Sigmoid colon (tissue), 4 donors: ENCODE results near the gene EBF4.

Source experiments
- EP300 ChIP-seq, 4 donors: sonication (generic); formaldehyde crosslinking; IDR thresholded peaks; one replicate each; pipeline ENCODE4 v1.6.1; 2017; ENCODE audit warnings: antibody characterized with exemption in 4 of 4
- POLR2A ChIP-seq, 2 donors: fragments of 450-650 bp; IDR thresholded peaks; one replicate each; pipeline ENCODE4 v1.6.1; 2016; ENCODE audit warnings: antibody characterized with exemption in 2 of 2, mild to moderate bottlenecking in 2 of 2, moderate library complexity in 2 of 2
- POLR2AphosphoS5 ChIP-seq, 4 donors: sonication (generic); formaldehyde crosslinking; IDR thresholded peaks; one replicate each; pipeline ENCODE4 v1.6.1; 2017; ENCODE audit warnings: antibody characterized with exemption in 4 of 4
- TF ChIP-seq, protein P1 (sequence below), 4 experiments: fragments of 450-650 bp in 3 of 4; fragments of 200-600 bp in 1 of 4; IDR thresholded peaks; one replicate each; pipeline ENCODE4 v1.5.1; 2016 to 2019; ENCODE audit warnings: antibody characterized with exemption in 4 of 4, mild to moderate bottlenecking in 3 of 4, moderate library complexity in 2 of 4

DNA sequence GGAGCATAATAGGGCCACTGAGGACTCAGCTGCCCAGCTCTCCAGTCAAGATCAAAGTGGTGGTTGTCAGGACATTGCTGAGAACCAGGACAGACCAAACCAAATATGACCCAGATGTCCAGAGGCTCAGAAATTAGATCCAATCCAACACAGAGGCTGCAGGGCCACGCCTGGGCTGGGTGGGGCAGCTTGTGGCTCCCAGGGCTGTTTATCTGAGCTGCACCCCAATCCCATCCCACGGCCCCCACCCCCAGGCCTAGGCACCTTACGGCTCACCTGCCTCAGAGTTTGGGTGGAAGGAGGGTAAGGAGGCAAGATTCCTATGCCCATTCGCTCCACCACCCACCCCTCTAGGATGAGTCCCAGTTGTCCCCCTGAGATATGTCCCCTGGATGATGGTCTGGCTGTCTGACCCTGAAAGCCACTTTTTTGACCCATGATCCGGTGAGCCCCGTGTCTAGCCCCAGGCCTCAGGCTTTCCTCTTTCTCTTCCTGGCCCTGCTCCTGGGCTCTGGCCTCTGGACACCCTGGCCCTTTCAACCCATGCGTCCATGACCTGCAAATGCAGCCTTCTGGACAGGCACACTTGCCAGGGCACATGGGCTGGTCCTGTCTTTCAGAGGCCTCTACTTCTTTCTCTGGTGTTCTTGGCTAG is 67.8 kb downstream of the EBF4 start:
- TF ChIP-seq, protein P1, sequence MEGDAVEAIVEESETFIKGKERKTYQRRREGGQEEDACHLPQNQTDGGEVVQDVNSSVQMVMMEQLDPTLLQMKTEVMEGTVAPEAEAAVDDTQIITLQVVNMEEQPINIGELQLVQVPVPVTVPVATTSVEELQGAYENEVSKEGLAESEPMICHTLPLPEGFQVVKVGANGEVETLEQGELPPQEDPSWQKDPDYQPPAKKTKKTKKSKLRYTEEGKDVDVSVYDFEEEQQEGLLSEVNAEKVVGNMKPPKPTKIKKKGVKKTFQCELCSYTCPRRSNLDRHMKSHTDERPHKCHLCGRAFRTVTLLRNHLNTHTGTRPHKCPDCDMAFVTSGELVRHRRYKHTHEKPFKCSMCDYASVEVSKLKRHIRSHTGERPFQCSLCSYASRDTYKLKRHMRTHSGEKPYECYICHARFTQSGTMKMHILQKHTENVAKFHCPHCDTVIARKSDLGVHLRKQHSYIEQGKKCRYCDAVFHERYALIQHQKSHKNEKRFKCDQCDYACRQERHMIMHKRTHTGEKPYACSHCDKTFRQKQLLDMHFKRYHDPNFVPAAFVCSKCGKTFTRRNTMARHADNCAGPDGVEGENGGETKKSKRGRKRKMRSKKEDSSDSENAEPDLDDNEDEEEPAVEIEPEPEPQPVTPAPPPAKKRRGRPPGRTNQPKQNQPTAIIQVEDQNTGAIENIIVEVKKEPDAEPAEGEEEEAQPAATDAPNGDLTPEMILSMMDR (IDR thresholded peaks at IDR 0.05) = no peak
- TF ChIP-seq POLR2A (IDR thresholded peaks at IDR 0.05) = no peak
- no peak for TF ChIP-seq POLR2AphosphoS5 (IDR thresholded peaks at IDR 0.05)
- TF ChIP-seq EP300 (IDR thresholded peaks at IDR 0.05) = no peak
